Measurements from ENCODE around the gene GSE1. TPM values are rescaled to one million over a fixed set of nuclear protein-coding genes. Genes with fewer than 3 reads are reported as not detected.

GSE1 gene
- total RNA-seq, 1 donor from 2014 or later, result 80.8 TPM

DNA sequence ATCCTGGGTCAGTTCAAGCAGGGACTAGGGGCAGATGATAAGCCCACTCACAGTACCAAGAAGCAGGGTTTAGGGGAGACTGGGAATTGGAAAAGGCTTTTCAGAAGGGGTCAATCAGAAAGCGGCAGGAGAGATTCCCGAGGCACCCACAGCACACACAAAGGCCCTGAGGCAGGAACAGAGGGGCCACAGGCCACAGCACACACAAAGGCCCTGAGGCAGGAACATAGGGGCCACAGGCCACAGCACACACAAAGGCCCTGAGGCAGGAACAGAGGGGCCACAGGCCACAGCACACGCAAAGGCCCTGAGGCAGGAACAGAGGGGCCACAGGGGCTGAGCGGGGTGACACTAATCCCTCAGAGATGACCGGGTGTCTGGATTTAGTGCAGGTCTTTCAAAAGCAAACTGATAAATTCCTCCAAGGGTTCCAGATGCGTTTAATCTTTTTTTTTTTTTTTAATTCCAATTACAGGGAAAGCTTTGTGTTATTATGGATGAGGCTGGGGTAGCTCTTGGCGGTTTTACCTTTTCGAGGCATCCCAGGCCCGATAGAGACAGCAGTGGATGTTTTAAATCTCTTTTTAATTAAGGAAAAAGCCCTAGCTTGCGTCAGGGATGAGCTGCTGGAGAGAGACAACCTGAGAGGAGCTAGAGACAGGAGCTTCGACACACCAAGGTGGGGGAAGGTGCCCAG, 106.6 kb downstream of the GSE1 start:
- no peak overlapping the region for H3K4me3 ChIP-seq
- H3K36me3 ChIP-seq, result no peaks in the 10 kb centered on the region
- TF ChIP-seq POLR2A (IDR thresholded peaks at IDR 0.05), result no peak
- no peak for TF ChIP-seq POLR2AphosphoS5 (IDR thresholded peaks at IDR 0.05; ENCODE audit: insufficient read depth in 1 of 2, low read depth in 1 of 2)
- TF ChIP-seq, protein P1, sequence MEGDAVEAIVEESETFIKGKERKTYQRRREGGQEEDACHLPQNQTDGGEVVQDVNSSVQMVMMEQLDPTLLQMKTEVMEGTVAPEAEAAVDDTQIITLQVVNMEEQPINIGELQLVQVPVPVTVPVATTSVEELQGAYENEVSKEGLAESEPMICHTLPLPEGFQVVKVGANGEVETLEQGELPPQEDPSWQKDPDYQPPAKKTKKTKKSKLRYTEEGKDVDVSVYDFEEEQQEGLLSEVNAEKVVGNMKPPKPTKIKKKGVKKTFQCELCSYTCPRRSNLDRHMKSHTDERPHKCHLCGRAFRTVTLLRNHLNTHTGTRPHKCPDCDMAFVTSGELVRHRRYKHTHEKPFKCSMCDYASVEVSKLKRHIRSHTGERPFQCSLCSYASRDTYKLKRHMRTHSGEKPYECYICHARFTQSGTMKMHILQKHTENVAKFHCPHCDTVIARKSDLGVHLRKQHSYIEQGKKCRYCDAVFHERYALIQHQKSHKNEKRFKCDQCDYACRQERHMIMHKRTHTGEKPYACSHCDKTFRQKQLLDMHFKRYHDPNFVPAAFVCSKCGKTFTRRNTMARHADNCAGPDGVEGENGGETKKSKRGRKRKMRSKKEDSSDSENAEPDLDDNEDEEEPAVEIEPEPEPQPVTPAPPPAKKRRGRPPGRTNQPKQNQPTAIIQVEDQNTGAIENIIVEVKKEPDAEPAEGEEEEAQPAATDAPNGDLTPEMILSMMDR (IDR thresholded peaks at IDR 0.05), result no peak
- intact Hi-C loops (cut with DNase I), result loop anchor here (10.0 kb wide), 2 partner anchors 445 to 605 kb away; partner anchors contain the start of gene CIBAR2
- no peaks in the 10 kb centered on the region for H3K27me3 ChIP-seq
- H3K4me1 ChIP-seq, result peaks cover 32% of the 10 kb centered on the region
- no peak for DNase-seq (ENCODE audit: extremely low spot score in 2 of 2)
- no peak overlapping the region for H3K27ac ChIP-seq
- no peaks in the 10 kb centered on the region for H3K9me3 ChIP-seq

DNA sequence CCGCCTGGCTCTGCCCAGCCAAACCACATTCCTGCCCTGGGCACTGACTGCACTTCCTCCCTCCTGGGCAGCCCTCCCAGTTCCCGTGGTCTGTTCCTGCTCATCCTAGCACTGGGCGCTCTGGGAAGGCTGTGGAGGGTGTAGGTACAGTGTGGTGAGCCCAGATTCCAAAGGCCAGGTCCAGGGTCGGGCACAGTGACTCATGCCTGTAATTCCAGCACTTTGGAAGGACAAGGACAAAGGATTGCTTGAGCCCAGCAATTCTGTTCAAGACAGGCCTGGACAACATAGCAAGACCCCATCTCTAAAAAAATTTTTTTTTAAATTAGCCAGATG, 107.1 kb downstream of the GSE1 start:
- DNase-seq (ENCODE audit: extremely low spot score in 2 of 2), result no peak
- Histone ChIP-seq H3K27me3 (no peaks in the 10 kb centered on the region), H3K27ac (no peak overlapping the region), H3K9me3 (no peaks in the 10 kb centered on the region), H3K36me3 (no peaks in the 10 kb centered on the region), H3K4me3 (no peak overlapping the region), H3K4me1 (peaks cover 30% of the 10 kb centered on the region)
- TF ChIP-seq, protein P1 (IDR thresholded peaks at IDR 0.05), result no peak
- TF ChIP-seq POLR2AphosphoS5 (IDR thresholded peaks at IDR 0.05; ENCODE audit: insufficient read depth in 1 of 2, low read depth in 1 of 2) (no peak), POLR2A (IDR thresholded peaks at IDR 0.05) (no peak)
- intact Hi-C loops (cut with DNase I), result no loop called here

DNA sequence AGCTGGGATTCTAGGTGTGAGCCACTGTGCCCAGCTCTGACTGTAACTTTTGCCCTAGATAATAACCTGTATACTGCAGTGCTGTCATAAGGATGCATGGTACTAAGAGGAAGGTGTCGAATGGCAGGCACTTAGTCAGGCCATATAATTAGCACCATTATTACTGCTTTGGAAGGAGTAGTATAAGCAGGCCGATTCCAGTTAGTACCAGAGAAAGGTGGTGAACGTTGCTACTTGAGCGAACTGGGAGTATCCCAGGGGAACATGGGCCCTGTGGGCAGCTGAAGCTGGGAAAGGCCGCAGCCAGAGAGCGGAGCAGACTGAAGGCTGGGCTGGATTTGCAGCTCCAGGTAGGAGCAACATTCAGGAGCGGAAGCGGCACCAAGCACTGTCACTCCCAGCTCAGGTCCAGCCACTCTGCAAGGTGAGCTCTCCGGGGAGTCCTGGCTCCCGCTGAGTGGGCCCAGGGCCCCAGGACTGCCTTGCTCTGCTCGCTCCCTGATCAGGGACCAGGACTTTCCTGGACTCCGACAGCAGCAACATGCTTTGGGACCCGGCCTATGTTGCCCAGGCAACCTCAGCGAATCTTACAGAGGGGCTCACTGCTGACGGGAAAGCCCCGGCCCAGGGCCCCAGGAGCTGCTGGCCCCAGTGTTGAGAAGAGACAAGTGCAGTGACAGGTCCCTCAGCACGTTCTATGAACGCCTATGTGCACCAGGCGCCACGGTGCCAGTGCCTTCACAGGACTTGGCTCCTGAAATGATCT, 109.2 kb downstream of the GSE1 start:
- no peaks in the 10 kb centered on the region for H3K27me3 ChIP-seq
- no peak overlapping the region for H3K4me3 ChIP-seq
- H3K9me3 ChIP-seq, result no peaks in the 10 kb centered on the region
- H3K27ac ChIP-seq, result no peak overlapping the region
- H3K4me1 ChIP-seq, result peaks cover 9% of the 10 kb centered on the region
- H3K36me3 ChIP-seq, result no peaks in the 10 kb centered on the region
- no peak for DNase-seq (ENCODE audit: extremely low spot score in 2 of 2)
- intact Hi-C loops (cut with DNase I), result no loop called here
- TF ChIP-seq POLR2A (IDR thresholded peaks at IDR 0.05) (no peak), POLR2AphosphoS5 (IDR thresholded peaks at IDR 0.05; ENCODE audit: insufficient read depth in 1 of 2, low read depth in 1 of 2) (no peak)
- TF ChIP-seq, protein P1 (IDR thresholded peaks at IDR 0.05), result no peak

DNA sequence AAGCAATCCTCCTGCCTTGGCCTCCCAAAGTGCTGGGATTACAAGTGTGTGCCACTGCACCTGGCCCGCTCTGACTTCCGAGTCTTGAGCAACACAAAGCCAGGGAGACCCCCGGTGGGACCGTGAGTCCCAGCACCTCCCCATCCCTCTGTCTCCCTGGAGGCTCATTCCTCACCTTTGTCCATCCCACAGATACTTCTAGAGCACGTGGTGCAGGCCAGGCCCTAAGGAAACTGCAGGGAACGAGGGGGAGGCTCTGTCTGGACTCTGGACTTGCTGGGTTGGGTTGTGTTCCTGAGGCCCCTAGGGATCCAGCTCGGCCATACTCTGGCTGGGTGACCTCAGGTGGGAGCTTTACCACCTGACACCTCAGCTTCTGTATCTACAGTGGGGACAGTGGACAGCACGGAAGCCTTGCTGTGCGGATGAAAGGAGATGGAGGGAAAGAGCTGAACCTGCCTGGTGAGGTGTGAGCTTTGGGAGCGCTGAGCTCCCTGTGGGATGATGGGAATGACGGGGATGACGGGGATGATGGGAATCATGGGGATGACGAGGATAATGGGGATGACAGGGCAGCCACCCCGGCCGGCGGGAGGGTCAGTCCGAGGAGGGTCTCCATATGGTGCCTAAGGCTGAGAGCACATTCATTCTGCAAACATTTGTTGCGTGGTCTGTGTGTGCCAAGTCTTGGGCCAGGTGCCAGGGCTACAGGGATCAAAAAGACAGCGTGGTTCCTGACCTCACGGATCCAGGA, 111.2 kb downstream of the GSE1 start:
- intact Hi-C loops (cut with DNase I), result no loop called here
- H3K27me3 ChIP-seq, result no peaks in the 10 kb centered on the region
- H3K36me3 ChIP-seq, result no peaks in the 10 kb centered on the region
- H3K9me3 ChIP-seq, result no peaks in the 10 kb centered on the region
- H3K4me3 ChIP-seq, result no peak overlapping the region
- no peak overlapping the region for H3K27ac ChIP-seq
- DNase-seq (ENCODE audit: extremely low spot score in 2 of 2), result no peak
- no peaks in the 10 kb centered on the region for H3K4me1 ChIP-seq
- no peak for TF ChIP-seq POLR2A (IDR thresholded peaks at IDR 0.05)
- TF ChIP-seq POLR2AphosphoS5 (IDR thresholded peaks at IDR 0.05; ENCODE audit: insufficient read depth in 1 of 2, low read depth in 1 of 2), result no peak
- TF ChIP-seq, protein P1 (IDR thresholded peaks at IDR 0.05), result no peak
